ENCODE measurements around the gene BLOC1S1.

Gene BLOC1S1

DNA sequence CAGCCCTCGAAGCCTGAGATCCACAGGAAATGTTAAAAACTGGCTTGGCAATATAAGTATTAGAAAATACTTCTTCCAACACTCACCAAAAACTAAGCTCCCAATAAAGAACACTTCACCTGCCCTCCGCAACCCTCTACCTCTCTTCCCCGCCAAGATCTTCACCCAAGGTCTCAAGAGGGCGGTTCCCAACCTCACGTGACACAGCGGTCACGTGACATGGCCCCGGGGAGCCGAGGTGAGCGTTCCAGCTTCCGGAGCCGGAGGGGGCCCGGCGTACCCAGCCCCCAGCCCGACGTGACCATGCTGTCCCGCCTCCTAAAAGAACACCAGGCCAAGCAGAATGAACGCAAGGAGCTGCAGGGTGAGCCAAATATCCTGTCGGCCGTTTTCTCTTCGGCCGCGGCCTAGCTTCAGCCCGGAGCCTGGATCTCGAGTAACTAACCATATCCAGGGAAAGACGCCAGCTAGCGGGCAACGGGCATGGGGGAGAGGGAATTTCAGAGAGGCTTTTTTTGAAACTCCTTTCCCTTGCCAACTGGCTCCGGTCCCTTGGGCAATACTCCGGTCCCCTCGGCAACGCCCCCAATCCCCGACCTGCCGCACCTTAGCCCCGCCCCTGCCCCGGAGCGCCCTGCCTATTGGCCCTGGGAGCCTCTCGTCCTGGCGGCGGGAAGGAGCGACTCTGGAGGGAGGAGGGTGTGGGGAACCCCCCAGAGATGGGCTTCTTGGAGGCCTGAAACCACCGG lies at the start of gene BLOC1S1:
Gene BLOC1S1 (plus strand): TSS at position 214 of the 749 bp plus-strand sequence. CDS start 6 bp downstream, at position 220.
- TF ChIP-seq, protein P1, sequence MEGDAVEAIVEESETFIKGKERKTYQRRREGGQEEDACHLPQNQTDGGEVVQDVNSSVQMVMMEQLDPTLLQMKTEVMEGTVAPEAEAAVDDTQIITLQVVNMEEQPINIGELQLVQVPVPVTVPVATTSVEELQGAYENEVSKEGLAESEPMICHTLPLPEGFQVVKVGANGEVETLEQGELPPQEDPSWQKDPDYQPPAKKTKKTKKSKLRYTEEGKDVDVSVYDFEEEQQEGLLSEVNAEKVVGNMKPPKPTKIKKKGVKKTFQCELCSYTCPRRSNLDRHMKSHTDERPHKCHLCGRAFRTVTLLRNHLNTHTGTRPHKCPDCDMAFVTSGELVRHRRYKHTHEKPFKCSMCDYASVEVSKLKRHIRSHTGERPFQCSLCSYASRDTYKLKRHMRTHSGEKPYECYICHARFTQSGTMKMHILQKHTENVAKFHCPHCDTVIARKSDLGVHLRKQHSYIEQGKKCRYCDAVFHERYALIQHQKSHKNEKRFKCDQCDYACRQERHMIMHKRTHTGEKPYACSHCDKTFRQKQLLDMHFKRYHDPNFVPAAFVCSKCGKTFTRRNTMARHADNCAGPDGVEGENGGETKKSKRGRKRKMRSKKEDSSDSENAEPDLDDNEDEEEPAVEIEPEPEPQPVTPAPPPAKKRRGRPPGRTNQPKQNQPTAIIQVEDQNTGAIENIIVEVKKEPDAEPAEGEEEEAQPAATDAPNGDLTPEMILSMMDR (IDR thresholded peaks at IDR 0.05; ENCODE audit: low read depth, low read length, missing control alignments) = no peak
- no peaks in the 10 kb centered on the region for H3K27me3 ChIP-seq (replicated peaks)
- no peaks in the 10 kb centered on the region for H3K36me3 ChIP-seq (replicated peaks)
- peak within 1 kb of the TSS; percentile 78 for H3K27ac ChIP-seq
- peak within 1 kb of the TSS; percentile 79 for H3K4me3 ChIP-seq (ENCODE audit: low read depth, low read length)
- DNase-seq = peak; percentile 71
- in situ Hi-C loops (cut with HindIII; ENCODE audit: low pct_ligation_motif_present, low sequenced_read_pairs) = no loop called here

DNA sequence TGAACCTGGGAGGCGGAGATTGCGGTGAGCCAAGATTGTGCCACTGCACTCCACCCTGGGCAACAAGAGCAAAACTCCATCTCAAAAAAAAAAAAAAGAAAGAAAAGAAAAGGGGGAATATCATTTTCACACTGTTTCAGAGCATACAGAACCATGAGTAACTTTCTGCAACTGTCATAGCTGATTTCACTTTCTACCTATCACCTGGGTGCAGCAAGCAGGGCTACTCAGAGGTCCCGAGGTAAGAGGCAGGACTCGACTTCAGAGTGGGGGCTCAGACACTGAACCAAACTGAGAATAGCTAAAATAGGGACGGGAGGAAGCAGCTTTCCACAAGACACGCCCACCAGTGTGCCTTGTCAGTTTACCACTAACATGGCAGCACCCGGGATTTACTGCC lies 49.3 kb upstream of the BLOC1S1 start:
- Histone ChIP-seq H3K27me3 (replicated peaks) (no peaks in the 10 kb centered on the region), H3K4me3 (ENCODE audit: low read depth, low read length) (no peak overlapping the region), H3K36me3 (replicated peaks) (no peaks in the 10 kb centered on the region), H3K27ac (no peak overlapping the region)
- no peak for DNase-seq
- in situ Hi-C loops (cut with HindIII; ENCODE audit: low pct_ligation_motif_present, low sequenced_read_pairs) = no loop called here
- TF ChIP-seq, protein P1 (IDR thresholded peaks at IDR 0.05; ENCODE audit: low read depth, low read length, missing control alignments) = no peak

DNA sequence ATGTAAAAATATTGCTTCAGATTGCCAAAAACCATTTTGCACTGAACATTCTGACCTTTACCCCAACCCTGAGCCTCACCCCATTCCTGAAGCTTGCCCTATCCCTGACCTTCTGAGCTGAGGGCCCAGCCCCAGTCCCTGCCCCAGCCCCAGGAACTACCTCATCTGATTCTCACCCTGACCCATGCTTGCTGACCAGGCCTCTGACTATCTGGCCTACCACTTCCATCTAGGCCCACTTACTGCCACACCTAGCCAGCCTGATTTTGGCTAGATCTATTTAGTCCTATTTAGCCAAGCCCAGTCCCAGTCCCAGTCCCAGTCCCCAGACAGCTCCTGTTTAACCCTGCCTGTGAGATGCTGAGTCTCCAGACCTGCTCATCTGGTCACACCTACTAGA lies 45.6 kb upstream of the BLOC1S1 start:
- no peak overlapping the region for H3K4me3 ChIP-seq (ENCODE audit: low read depth, low read length)
- H3K27ac ChIP-seq = no peak overlapping the region
- no peak for DNase-seq
- TF ChIP-seq, protein P1 (IDR thresholded peaks at IDR 0.05; ENCODE audit: low read depth, low read length, missing control alignments) = no peak
- H3K27me3 ChIP-seq (replicated peaks) = no peaks in the 10 kb centered on the region
- in situ Hi-C loops (cut with HindIII; ENCODE audit: low pct_ligation_motif_present, low sequenced_read_pairs) = no loop called here
- no peaks in the 10 kb centered on the region for H3K36me3 ChIP-seq (replicated peaks)

DNA sequence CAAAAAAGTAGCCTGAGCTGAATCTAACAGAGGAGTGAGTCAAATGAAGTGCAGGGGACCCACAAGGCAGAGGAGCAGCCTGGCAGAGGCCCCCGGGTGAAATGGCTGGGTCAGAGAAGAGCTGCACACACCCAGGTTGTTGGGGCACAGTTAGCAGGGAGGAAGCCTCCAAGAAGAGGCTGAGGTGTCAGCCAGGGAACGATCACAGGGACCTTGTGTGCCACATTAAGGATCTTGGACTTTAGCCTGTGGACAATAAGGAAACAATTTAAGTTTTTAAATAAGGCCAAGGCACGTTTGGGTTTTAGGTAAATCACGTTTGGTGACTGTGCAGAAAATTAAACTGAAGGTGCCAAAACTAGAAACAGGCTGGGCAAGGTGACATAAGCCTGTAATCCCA lies 44.1 kb upstream of the BLOC1S1 start:
- Histone ChIP-seq H3K36me3 (replicated peaks) (no peaks in the 10 kb centered on the region), H3K27ac (no peak overlapping the region), H3K27me3 (replicated peaks) (no peaks in the 10 kb centered on the region), H3K4me3 (ENCODE audit: low read depth, low read length) (no peak overlapping the region)
- in situ Hi-C loops (cut with HindIII; ENCODE audit: low pct_ligation_motif_present, low sequenced_read_pairs) = no loop called here
- TF ChIP-seq, protein P1 (IDR thresholded peaks at IDR 0.05; ENCODE audit: low read depth, low read length, missing control alignments) = no peak
- no peak for DNase-seq

DNA sequence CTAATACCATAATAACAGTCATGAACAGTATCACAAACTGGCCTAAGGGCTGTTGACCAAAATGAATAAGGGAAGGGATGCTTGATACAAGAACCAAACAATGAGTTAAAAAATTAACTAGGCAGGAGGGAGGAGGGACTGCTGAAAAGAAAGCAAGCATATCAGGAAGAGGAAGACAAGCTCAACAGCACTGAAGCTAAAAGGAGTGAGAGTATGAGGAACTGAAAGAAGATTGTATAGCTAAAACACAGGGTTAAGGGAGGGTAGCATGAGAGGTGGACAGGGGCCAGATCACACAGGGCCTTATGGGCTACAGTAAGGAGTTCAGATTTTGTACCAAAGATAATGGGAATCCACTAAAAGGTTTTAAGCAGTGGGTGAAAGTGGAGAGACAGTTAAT lies 42.2 kb upstream of the BLOC1S1 start:
- Histone ChIP-seq H3K4me3 (ENCODE audit: low read depth, low read length) (no peak overlapping the region), H3K27ac (no peak overlapping the region), H3K27me3 (replicated peaks) (no peaks in the 10 kb centered on the region), H3K36me3 (replicated peaks) (no peaks in the 10 kb centered on the region)
- TF ChIP-seq, protein P1 (IDR thresholded peaks at IDR 0.05; ENCODE audit: low read depth, low read length, missing control alignments) = no peak
- in situ Hi-C loops (cut with HindIII; ENCODE audit: low pct_ligation_motif_present, low sequenced_read_pairs) = no loop called here
- no peak for DNase-seq

DNA sequence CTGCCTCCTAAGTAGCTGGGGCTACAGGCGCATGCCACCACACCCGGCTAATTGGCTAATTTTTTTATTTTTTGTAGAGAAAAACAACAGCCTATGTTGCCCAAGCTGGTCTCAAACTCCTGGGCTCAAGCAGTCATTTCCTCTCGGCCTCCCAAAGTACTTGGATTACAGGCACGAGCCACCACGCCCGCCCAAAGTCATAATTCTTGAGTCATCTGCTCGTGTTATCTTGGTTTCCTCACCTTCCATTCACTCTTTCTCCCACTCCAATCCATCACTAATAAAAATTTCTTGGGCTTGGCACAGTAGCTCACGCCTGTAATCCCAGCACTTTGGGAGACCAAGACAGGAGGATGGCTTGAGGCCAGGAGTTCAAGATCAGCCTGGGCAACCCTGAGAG lies 40.2 kb upstream of the BLOC1S1 start:
- H3K27me3 ChIP-seq (replicated peaks) = no peaks in the 10 kb centered on the region
- in situ Hi-C loops (cut with HindIII; ENCODE audit: low pct_ligation_motif_present, low sequenced_read_pairs) = no loop called here
- no peak overlapping the region for H3K4me3 ChIP-seq (ENCODE audit: low read depth, low read length)
- H3K27ac ChIP-seq = no peak overlapping the region
- no peak for DNase-seq
- H3K36me3 ChIP-seq (replicated peaks) = no peaks in the 10 kb centered on the region
- TF ChIP-seq, protein P1 (IDR thresholded peaks at IDR 0.05; ENCODE audit: low read depth, low read length, missing control alignments) = no peak

Measured in brain microvascular endothelial cell (primary cell).